ENCODE results near the gene TNFRSF6B. TPM values are rescaled to one million over a fixed set of nuclear protein-coding genes. Genes with fewer than 3 reads are reported as not detected.

TNFRSF6B gene
- total RNA-seq, 2 experiments from 2014 or later: 1.0 to 6.6 TPM

- Histone ChIP-seq H2AFZ (ENCODE audit: low read length) (no peak overlapping the region), H3K4me3 (ENCODE audit: low read depth, low read length, poor library complexity, severe bottlenecking) (no peak overlapping the region), H3K4me2 (ENCODE audit: low read length) (no peak overlapping the region), H3K9me3 (ENCODE audit: low read length) (no peaks in the 10 kb centered on the region), H3K9me2 (ENCODE audit: insufficient read depth, low read length) (no peaks in the 10 kb centered on the region), H3K4me1 (ENCODE audit: insufficient read depth, low read length, poor library complexity, severe bottlenecking) (no peaks in the 10 kb centered on the region), H3K79me2 (ENCODE audit: insufficient read depth, low read depth, low read length) (no peaks in the 10 kb centered on the region), H3K36me3 (ENCODE audit: insufficient read depth, low read length) (peaks cover 26% of the 10 kb centered on the region), H4K20me1 (ENCODE audit: insufficient read depth, low read length) (no peaks in the 10 kb centered on the region), H3K27ac (ENCODE audit: low read depth, low read length, poor library complexity, severe bottlenecking) (no peak overlapping the region)
- TF ChIP-seq EZH2phosphoT487 (IDR thresholded peaks at IDR 0.05; ENCODE audit: borderline replicate concordance, low read depth, low read length): no peak
- TF ChIP-seq, protein P1, sequence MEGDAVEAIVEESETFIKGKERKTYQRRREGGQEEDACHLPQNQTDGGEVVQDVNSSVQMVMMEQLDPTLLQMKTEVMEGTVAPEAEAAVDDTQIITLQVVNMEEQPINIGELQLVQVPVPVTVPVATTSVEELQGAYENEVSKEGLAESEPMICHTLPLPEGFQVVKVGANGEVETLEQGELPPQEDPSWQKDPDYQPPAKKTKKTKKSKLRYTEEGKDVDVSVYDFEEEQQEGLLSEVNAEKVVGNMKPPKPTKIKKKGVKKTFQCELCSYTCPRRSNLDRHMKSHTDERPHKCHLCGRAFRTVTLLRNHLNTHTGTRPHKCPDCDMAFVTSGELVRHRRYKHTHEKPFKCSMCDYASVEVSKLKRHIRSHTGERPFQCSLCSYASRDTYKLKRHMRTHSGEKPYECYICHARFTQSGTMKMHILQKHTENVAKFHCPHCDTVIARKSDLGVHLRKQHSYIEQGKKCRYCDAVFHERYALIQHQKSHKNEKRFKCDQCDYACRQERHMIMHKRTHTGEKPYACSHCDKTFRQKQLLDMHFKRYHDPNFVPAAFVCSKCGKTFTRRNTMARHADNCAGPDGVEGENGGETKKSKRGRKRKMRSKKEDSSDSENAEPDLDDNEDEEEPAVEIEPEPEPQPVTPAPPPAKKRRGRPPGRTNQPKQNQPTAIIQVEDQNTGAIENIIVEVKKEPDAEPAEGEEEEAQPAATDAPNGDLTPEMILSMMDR (conservative IDR thresholded peaks at IDR 0.05; ENCODE audit: low read length): no peak
- POLR2A ChIA-PET: no interaction called here
- intact Hi-C loops (cut with micrococcal nuclease; ENCODE audit: unreplicated experiment): no loop called here
- CTCF ChIA-PET (ENCODE audit: unreplicated experiment): no interaction called here
- no peak for DNase-seq (ENCODE audit: low spot score)
- no TSS peak for BruUV-seq (replicated peaks)
These were observed 3.9 kb upstream of the TNFRSF6B start for GRCh38 chr20:63692436-63693082.

- H3K79me2 ChIP-seq (ENCODE audit: insufficient read depth, low read depth, low read length): no peaks in the 10 kb centered on the region
- no peaks in the 10 kb centered on the region for H3K9me2 ChIP-seq (ENCODE audit: insufficient read depth, low read length)
- no peak overlapping the region for H3K4me2 ChIP-seq (ENCODE audit: low read length)
- no peak overlapping the region for H3K4me3 ChIP-seq (ENCODE audit: low read depth, low read length, poor library complexity, severe bottlenecking)
- no peak overlapping the region for H3K27ac ChIP-seq (ENCODE audit: low read depth, low read length, poor library complexity, severe bottlenecking)
- no peak for DNase-seq (ENCODE audit: low spot score)
- TF ChIP-seq EZH2phosphoT487 (IDR thresholded peaks at IDR 0.05; ENCODE audit: borderline replicate concordance, low read depth, low read length): no peak
- TF ChIP-seq, protein P1 (conservative IDR thresholded peaks at IDR 0.05; ENCODE audit: low read length): no peak
- H4K20me1 ChIP-seq (ENCODE audit: insufficient read depth, low read length): no peaks in the 10 kb centered on the region
- ChIA-PET POLR2A (interaction anchor here (1.0 kb wide), 1 partner anchor 171 kb away, joined by 4 read pairs; no protein-coding TSS in a partner anchor), CTCF (ENCODE audit: unreplicated experiment) (no interaction called here)
- H3K4me1 ChIP-seq (ENCODE audit: insufficient read depth, low read length, poor library complexity, severe bottlenecking): no peaks in the 10 kb centered on the region
- intact Hi-C loops (cut with micrococcal nuclease; ENCODE audit: unreplicated experiment): no loop called here
- no peak overlapping the region for H2AFZ ChIP-seq (ENCODE audit: low read length)
- BruUV-seq (replicated peaks): no TSS peak
- peaks cover 26% of the 10 kb centered on the region for H3K36me3 ChIP-seq (ENCODE audit: insufficient read depth, low read length)
- no peaks in the 10 kb centered on the region for H3K9me3 ChIP-seq (ENCODE audit: low read length)
These were observed 3.2 kb upstream of the TNFRSF6B start for GRCh38 chr20:63693083-63693732.

All from OCI-LY7 (cell line).